IMR-90 (cell line): ENCODE measurements around the gene SLC35E3. TPM values are rescaled to one million over a fixed set of nuclear protein-coding genes. Genes with fewer than 3 reads are reported as not detected.

Experiments
- ATAC-seq: fragments of 200-7000 bp; cut with Tn5 transposase; 2 replicates; pipeline ENCODE4 v1.9.1; 2020; ENCODE audit warnings: low read depth, mild to moderate bottlenecking, moderate library complexity
- BruUV-seq: library from RNA; stranded (reverse); fragments of 400-500 nt; replicated peaks from 2 replicates; lab custom pipeline; 2021; lab: Mats Ljungman, UMichigan
- CTCF ChIA-PET: fragments of 300-600 bp; formaldehyde crosslinking; extraction: SDS; loops from one replicate; lab custom pipeline; 2021; ENCODE audit warnings: antibody characterized with exemption; lab: Yijun Ruan, JAX
- POLR2A ChIA-PET: fragments of 300-600 bp; sonication (Branson Sonifier 250); formaldehyde crosslinking; loops from one replicate; lab custom pipeline; 2022; ENCODE audit warnings: antibody characterized with exemption; ENCODE audit not compliant: unreplicated experiment; lab: Charles Lee
- DNase-seq: peaks from one replicate; pipeline ENCODE4 v3.0.0; 2013
- H2AFZ ChIP-seq: replicated peaks from 2 replicates; pipeline ENCODE3; 2013; ENCODE audit warnings: low read length, mild to moderate bottlenecking; ENCODE audit not compliant: poor library complexity
- H2AK5ac ChIP-seq: 2 replicates; pipeline ENCODE4 v1.6.1; 2013; ENCODE audit warnings: low read depth, low read length, inconsistent platforms
- H2AK9ac ChIP-seq: replicated peaks from 2 replicates; pipeline ENCODE3; 2013; ENCODE audit warnings: mild to moderate bottlenecking, low read depth, low read length, moderate library complexity; ENCODE audit not compliant: poor library complexity
- H2BK120ac ChIP-seq: 2 replicates; pipeline ENCODE4 v1.6.1; 2013; ENCODE audit warnings: low read depth, low read length, inconsistent platforms
- H2BK15ac ChIP-seq: 3 replicates; pipeline ENCODE4 v1.6.1; 2013; ENCODE audit warnings: low read depth, low read length, inconsistent platforms
- H2BK20ac ChIP-seq: 2 replicates; pipeline ENCODE4 v1.6.1; 2013; ENCODE audit warnings: low read depth, mild to moderate bottlenecking, inconsistent platforms, low read length, moderate library complexity
- H2BK5ac ChIP-seq: 2 replicates; pipeline ENCODE4 v1.6.1; 2013; ENCODE audit warnings: mild to moderate bottlenecking, low read depth, low read length, inconsistent platforms; ENCODE audit not compliant: poor library complexity, severe bottlenecking
- H3K14ac ChIP-seq: replicated peaks from 2 replicates; pipeline ENCODE4 v1.6.1; 2013; ENCODE audit warnings: low read depth, low read length, inconsistent platforms
- H3K18ac ChIP-seq: 2 replicates; pipeline ENCODE4 v1.6.1; 2013; ENCODE audit warnings: low read depth, low read length, control low read depth
- H3K23ac ChIP-seq: 2 replicates; pipeline ENCODE4 v1.6.1; 2013; ENCODE audit warnings: low read depth, low read length, inconsistent platforms
- H3K27ac ChIP-seq: 2 replicates; pipeline ENCODE4 v1.5.1; 2013; ENCODE audit warnings: mild to moderate bottlenecking, control low read depth, low read length; ENCODE audit not compliant: insufficient read depth
- H3K27me3 ChIP-seq: 2 replicates; pipeline ENCODE4 v1.6.1; 2013; ENCODE audit warnings: low read length; ENCODE audit not compliant: control insufficient read depth, insufficient read depth
- H3K36me3 ChIP-seq: 2 replicates; pipeline ENCODE4 v1.6.1; 2013; ENCODE audit warnings: low read length, mixed read lengths; ENCODE audit not compliant: control insufficient read depth, insufficient read depth
- H3K4ac ChIP-seq: 2 replicates; pipeline ENCODE4 v1.6.1; 2013; ENCODE audit warnings: low read depth, low read length, inconsistent platforms
- H3K4me1 ChIP-seq: 2 replicates; pipeline ENCODE4 v1.6.1; 2013; ENCODE audit warnings: low read length, mixed read lengths; ENCODE audit not compliant: control insufficient read depth, insufficient read depth
- H3K4me2 ChIP-seq: 2 replicates; pipeline ENCODE4 v1.6.1; 2013; ENCODE audit warnings: low read depth, mild to moderate bottlenecking, control low read depth, low read length, moderate library complexity
- H3K4me3 ChIP-seq: 2 replicates; pipeline ENCODE4 v1.5.1; 2013; ENCODE audit warnings: low read depth, mild to moderate bottlenecking, control low read depth, low read length, moderate library complexity; ENCODE audit not compliant: insufficient read depth
- H3K56ac ChIP-seq: 2 replicates; pipeline ENCODE4 v1.6.1; 2013; ENCODE audit warnings: low read length, inconsistent platforms; ENCODE audit not compliant: insufficient read depth; ENCODE audit errors: extremely low read depth
- H3K79me1 ChIP-seq, 2 experiments: 2 replicates each; pipeline ENCODE4 v1.6.1; 2013; ENCODE audit warnings: low read length in 2 of 2, inconsistent platforms in 1 of 2, low read depth in 1 of 2
- H3K9ac ChIP-seq: 2 replicates; pipeline ENCODE4 v1.6.1; 2013; ENCODE audit warnings: low read depth, low read length, control low read depth
- H3K9me1 ChIP-seq: 2 replicates; pipeline ENCODE4 v1.6.1; 2013; ENCODE audit warnings: low read length, inconsistent platforms; ENCODE audit not compliant: insufficient read depth
- H3K9me3 ChIP-seq: 2 replicates; pipeline ENCODE4 v1.6.1; 2013; ENCODE audit warnings: low read length; ENCODE audit not compliant: control insufficient read depth, insufficient read depth
- H4K20me1 ChIP-seq: 2 replicates; pipeline ENCODE4 v1.6.1; 2013; ENCODE audit warnings: low read length, inconsistent platforms; ENCODE audit not compliant: insufficient read depth
- H4K5ac ChIP-seq: 2 replicates; pipeline ENCODE4 v1.6.1; 2013; ENCODE audit warnings: mild to moderate bottlenecking, low read depth, low read length, control low read depth
- H4K8ac ChIP-seq, 2 experiments: 2 replicates each; pipeline ENCODE4 v1.6.1; 2013; ENCODE audit warnings: low read depth in 2 of 2, low read length in 2 of 2, control low read depth in 1 of 2, inconsistent platforms in 1 of 2
- H4K91ac ChIP-seq: 2 replicates; pipeline ENCODE4 v1.6.1; 2013; ENCODE audit warnings: low read depth, low read length, inconsistent platforms; ENCODE audit not compliant: insufficient read depth
- BHLHE40 ChIP-seq: fragments of 150-350 bp; IDR thresholded peaks from 2 replicates; pipeline ENCODE4 v1.6.1; 2016; ENCODE audit warnings: mild to moderate bottlenecking, low read depth, low read length
- CHD1 ChIP-seq: IDR thresholded peaks from 2 replicates; pipeline ENCODE4 v1.6.1; 2012; ENCODE audit warnings: low read depth, low read length, improper control_type of control experiment
- MAFK ChIP-seq: IDR thresholded peaks from 2 replicates; pipeline ENCODE4 v1.6.1; 2012; ENCODE audit warnings: low read depth, low read length, improper control_type of control experiment
- MAZ ChIP-seq: IDR thresholded peaks from 2 replicates; pipeline ENCODE4 v1.6.1; 2012; ENCODE audit warnings: low read depth, mild to moderate bottlenecking, low read length, improper control_type of control experiment, moderate library complexity, borderline replicate concordance
- MXI1 ChIP-seq: IDR thresholded peaks from 2 replicates; pipeline ENCODE4 v1.6.1; 2012; ENCODE audit warnings: low read depth, mild to moderate bottlenecking, low read length, moderate library complexity, borderline replicate concordance
- NFE2L2 ChIP-seq: fragments of 150-350 bp; IDR thresholded peaks from 2 replicates; pipeline ENCODE4 v1.6.1; 2016; ENCODE audit warnings: low read depth, mild to moderate bottlenecking, low read length
- RCOR1 ChIP-seq: IDR thresholded peaks from 2 replicates; pipeline ENCODE4 v1.6.1; 2012; ENCODE audit warnings: mild to moderate bottlenecking, low read length, improper control_type of control experiment; ENCODE audit not compliant: insufficient replicate concordance
- RFX5 ChIP-seq: IDR thresholded peaks from 2 replicates; pipeline ENCODE4 v1.8.0; 2012; ENCODE audit warnings: low read depth, mild to moderate bottlenecking, low read length, moderate library complexity
- SMC3 ChIP-seq: fragments of 150-350 bp; IDR thresholded peaks from 2 replicates; pipeline ENCODE4 v1.6.1; 2016; ENCODE audit warnings: low read depth, mild to moderate bottlenecking, antibody characterized with exemption, low read length, moderate library complexity
- WGBS, 2 experiments: methylation state at CpG; one replicate each; pipeline versions ENCODE4 v1.1.5 to v1.1.7; 2013; ENCODE audit warnings: missing lambda C conversion rate in 2 of 2; ENCODE audit not compliant: insufficient read length in 1 of 2; ENCODE audit errors: extremely low coverage in 2 of 2; 5-methylcytosine and 5-hydroxymethylcytosine counted together
- dilution Hi-C: fragments of 300-500 bp; cut with HindIII; formaldehyde crosslinking; loops from one replicate; pipeline ENCODE4 v1.14.3; 2018; ENCODE audit warnings: low sequenced_read_pairs; ENCODE audit not compliant: unreplicated experiment
- in situ Hi-C: fragments of 300-500 bp; cut with MboI; formaldehyde crosslinking; loops from 3 replicates; pipeline ENCODE4 v1.14.3; 2019; ENCODE audit warnings: low sequenced_read_pairs, inconsistent platforms, mixed read lengths
- intact Hi-C: fragments of 100-400 bp; cut with micrococcal nuclease; formaldehyde crosslinking; loops from 2 replicates; pipeline ENCODE4 v1.10.0; 2022
- polyA plus RNA-seq, 3 experiments: library from polyadenylated mRNA; depleted of rRNA; stranded (reverse); fragments of >200 nt; gene quantifications; 2 replicates each; pipeline ENCODE4 v1.2.3, GENCODE V29; 2012; ENCODE audit warnings: low replicate concordance in 1 of 3
- total RNA-seq: library from RNA; depleted of rRNA; stranded (reverse); fragments of >200 nt; gene quantifications from 2 replicates; pipeline ENCODE4 v1.2.3, GENCODE V29; 2012
- TF ChIP-seq, protein P1 (sequence below): fragments of 150-350 bp; IDR thresholded peaks from 2 replicates; pipeline ENCODE4 v1.6.1; 2016; ENCODE audit warnings: low read depth, mild to moderate bottlenecking, low read length, moderate library complexity, borderline replicate concordance
- TF ChIP-seq, protein P2 (sequence below): fragments of 150-350 bp; IDR thresholded peaks from 2 replicates; pipeline ENCODE4 v1.6.1; 2017; ENCODE audit warnings: mild to moderate bottlenecking, antibody characterized with exemption, low read length, low read depth

SLC35E3 gene
- total and polyA plus RNA-seq, 2 of the 4 experiments (the other 2 are of a cell fraction), result 3.6 to 5.1 TPM

DNA sequence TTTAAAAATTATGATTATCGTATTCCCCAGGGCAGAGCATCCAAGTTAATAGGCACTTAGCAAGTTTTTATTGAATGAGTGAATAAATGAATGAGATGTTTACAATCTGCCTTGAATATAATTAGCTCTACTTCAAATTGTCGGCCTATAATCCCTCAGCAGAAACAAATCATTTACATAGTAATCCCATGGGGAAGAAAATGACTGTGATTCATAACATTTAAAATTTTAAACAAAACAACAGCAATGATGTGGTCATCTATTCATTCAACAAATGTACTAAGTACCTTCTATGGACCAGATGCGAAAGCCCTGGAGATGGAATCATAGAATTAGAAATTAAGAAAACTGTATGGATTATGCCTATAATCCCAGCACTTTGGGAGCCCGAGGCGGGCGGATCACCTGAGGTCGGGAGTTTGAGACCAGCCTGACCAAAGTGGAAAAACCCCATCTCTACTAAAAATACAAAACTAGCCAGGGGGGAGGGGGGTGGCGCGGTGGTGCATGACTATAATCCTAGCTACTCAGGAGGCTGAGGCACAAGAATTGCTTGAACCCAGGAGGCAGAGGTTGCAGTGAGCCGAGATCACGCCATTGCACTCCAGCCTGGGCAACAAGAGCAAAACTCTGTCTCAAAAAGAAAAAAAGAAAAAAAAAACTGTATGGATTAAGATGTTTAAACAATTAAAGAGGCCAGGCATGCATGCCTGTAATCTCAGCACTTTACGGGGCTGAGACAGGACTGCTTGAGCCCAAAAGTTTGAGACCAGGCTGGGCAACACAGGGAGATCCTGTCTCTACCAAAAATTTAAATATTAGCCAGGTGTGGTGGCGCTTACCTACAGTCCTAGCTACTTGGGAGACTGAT, 44.3 kb downstream of the SLC35E3 start (continued):
- no peak for TF ChIP-seq NFE2L2

DNA sequence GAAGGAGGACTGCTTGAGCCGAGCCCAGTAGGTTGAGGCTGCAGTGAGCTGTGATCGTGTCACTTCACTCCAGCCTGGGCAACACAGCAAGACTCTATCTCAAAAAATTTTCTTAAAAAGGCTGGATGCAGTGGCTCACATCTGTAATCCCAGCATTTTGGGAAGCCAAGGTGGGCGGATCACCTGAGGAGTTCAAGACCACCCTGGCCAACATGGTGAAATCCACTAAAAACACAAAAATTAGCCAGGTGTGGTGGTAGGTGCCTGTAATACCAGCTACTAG, 44.9 kb downstream of the SLC35E3 start:
- Histone ChIP-seq H2BK120ac (no peak overlapping the region), H2BK5ac (no peak overlapping the region), H3K36me3 (no peaks in the 10 kb centered on the region), H3K18ac (no peak overlapping the region), H3K9me1 (peaks cover 3% of the 10 kb centered on the region; the same call in 1 of the 2 replicates), H3K9ac (no peak overlapping the region), H4K5ac (no peak overlapping the region), H4K91ac (no peak overlapping the region), H3K56ac (no peak overlapping the region), H3K27me3 (no peaks in the 10 kb centered on the region), H2AK9ac (no peak overlapping the region), H4K8ac (no peak overlapping the region), H2BK20ac (no peak overlapping the region), H3K9me3 (no peaks in the 10 kb centered on the region), H3K4me1 (peaks cover 4% of the 10 kb centered on the region), H3K79me1 (no peaks in the 10 kb centered on the region), H2AFZ (no peak overlapping the region), H3K4me3 (no peak overlapping the region), H3K4me2 (no peak overlapping the region), H4K20me1 (no peaks in the 10 kb centered on the region), H2AK5ac (no peak overlapping the region), H3K27ac (no peak overlapping the region), H3K14ac (no peak overlapping the region), H3K4ac (no peak overlapping the region), H3K23ac (no peak overlapping the region), H2BK15ac (no peak overlapping the region)
- intact Hi-C loops (no loop called here), dilution Hi-C loops (no loop called here), in situ Hi-C loops (no loop called here)
- no TSS peak for BruUV-seq
- ATAC-seq, result no peak
- WGBS, 2 experiments, result no CpG with 5 or more reads among the region's 3 CpGs
- POLR2A ChIA-PET, result no interaction called here
- no peak for TF ChIP-seq RCOR1
- no peak for TF ChIP-seq MXI1
- no peak for TF ChIP-seq SMC3
- no peak for TF ChIP-seq CHD1
- TF ChIP-seq MAFK, result no peak
- no peak for TF ChIP-seq BHLHE40
- TF ChIP-seq, protein P1, sequence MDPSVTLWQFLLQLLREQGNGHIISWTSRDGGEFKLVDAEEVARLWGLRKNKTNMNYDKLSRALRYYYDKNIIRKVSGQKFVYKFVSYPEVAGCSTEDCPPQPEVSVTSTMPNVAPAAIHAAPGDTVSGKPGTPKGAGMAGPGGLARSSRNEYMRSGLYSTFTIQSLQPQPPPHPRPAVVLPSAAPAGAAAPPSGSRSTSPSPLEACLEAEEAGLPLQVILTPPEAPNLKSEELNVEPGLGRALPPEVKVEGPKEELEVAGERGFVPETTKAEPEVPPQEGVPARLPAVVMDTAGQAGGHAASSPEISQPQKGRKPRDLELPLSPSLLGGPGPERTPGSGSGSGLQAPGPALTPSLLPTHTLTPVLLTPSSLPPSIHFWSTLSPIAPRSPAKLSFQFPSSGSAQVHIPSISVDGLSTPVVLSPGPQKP, result no peak
- TF ChIP-seq, protein P2, sequence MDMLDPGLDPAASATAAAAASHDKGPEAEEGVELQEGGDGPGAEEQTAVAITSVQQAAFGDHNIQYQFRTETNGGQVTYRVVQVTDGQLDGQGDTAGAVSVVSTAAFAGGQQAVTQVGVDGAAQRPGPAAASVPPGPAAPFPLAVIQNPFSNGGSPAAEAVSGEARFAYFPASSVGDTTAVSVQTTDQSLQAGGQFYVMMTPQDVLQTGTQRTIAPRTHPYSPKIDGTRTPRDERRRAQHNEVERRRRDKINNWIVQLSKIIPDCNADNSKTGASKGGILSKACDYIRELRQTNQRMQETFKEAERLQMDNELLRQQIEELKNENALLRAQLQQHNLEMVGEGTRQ, result no peak
- no peak for TF ChIP-seq RFX5
- TF ChIP-seq MAZ, result no peak
- no peak for DNase-seq
- CTCF ChIA-PET, result no interaction called here
